Posterior cingulate gyrus (tissue), 11 donors: ENCODE measurements around the gene LHX8.
"Not testable (repeated sequence)": the region's sequence is repeated elsewhere in the genome, so short reads cannot be mapped to it uniquely, and the experiment has no call there.

ENCODE experiments used
- DNase-seq, 10 donors: peaks; one replicate each; pipeline versions ENCODE4 v3.0.0 to v3.0.0-alpha.2; 2020 to 2021; ENCODE audit warnings: mixed read lengths in 3 of 10
- intact Hi-C: fragments of 100-400 bp; cut with DNase I; formaldehyde crosslinking; loops from one replicate; pipeline ENCODE4 v1.15.1; 2023

The LHX8 gene

DNA sequence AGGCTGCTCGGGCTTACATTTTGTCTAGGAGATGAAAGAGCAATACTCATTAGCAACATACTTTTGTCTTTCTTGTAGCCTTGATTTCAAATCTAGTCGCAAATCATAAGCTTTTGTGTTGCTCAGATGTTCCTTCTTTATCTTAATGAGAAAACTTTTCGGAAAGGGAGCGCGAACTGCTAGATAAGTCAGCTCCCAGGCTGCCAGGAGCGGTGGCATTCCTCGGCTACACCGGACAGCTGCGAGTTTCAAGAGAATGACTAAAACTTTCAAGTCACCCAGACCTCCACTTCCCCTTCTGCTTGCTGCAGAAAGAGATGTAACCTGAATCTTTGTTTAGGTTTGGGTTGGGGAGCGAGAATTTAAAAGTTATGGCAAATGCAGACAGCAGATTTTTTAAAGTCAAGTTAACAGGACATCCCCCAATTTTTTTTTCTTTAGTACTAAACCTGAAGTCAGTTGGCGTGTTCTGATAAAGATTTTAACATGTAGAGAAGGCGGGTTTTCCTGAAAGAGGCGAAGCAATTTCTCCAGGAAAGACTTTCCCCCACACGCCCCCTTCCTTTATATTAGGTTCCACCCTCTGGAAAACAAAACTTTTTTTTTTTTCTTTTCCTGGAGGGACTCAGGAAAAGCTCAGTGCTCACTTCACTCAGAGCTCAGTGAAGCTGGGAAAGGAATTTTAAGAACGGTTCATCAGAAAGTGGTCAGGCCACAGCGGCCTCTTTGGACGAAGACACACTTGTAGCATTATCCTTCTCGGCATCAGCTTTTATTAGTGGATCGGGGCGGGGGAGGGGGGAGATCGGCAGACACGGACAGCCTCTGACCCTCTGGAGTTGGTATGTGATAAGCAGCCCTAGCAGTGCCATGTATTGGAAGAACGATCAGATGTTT lies at the start of gene LHX8:
LHX8 (plus strand) TSS at position 639 of the 897 bp plus-strand sequence. CDS start 2,227 bp downstream, outside the sequence.
- intact Hi-C loops: no loop called here
- no peak for DNase-seq

GRCh38 chr1:75085931-75086330 lies 48.3 kb upstream of the LHX8 start:
- intact Hi-C loops: no loop called here
- no peak for DNase-seq

GRCh38 chr1:75087278-75087677 lies 46.9 kb upstream of the LHX8 start:
- intact Hi-C loops: no loop called here

GRCh38 chr1:75092141-75092540 lies 42.0 kb upstream of the LHX8 start:
- DNase-seq: no peak
- intact Hi-C loops: no loop called here

More at GRCh38 chr1:75087278-75087677, 46.9 kb upstream of the LHX8 start:
- DNase-seq: no peak

DNA sequence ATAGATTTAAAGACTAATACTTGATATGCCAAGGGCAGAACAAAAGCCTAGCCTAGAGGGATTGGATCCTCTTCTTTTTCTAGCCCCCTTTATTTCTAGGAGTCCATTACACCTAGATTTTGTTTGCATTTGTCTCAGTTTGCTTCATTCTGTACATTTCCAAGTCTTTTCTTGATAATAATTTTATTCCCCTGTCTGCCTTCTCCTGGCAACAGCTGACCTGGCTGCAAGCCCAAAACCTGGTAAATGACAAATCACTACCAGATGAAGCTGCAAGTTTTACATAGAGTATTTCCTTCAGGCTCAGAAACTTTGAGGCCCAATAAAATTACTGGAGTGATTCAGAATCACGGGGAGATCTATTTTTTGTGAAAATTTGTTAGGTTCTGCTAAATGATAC lies 36.5 kb upstream of the LHX8 start:
- DNase-seq: peak in 2 of 10 donors; percentile 2 to 5
- intact Hi-C loops: no loop called here

DNA sequence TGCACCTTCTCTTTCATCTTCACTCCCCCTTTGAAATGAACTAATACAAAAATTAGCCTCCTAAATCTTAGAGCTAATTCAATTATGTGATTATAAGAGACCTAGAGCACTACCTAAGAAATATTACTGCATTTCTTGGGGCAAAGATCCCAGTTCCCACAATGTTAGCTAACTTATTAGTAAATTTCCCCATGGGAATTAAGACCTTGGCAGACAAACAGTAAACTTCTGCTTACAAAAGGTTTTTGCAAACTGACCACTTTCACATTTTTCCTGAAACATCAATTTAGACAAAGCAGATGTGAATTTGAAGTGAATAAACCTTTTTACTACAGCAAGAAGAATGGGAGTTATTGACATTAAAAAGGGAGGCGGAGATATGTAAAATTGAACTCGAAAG lies 34.6 kb upstream of the LHX8 start:
- intact Hi-C loops: no loop called here
- DNase-seq: no peak

DNA sequence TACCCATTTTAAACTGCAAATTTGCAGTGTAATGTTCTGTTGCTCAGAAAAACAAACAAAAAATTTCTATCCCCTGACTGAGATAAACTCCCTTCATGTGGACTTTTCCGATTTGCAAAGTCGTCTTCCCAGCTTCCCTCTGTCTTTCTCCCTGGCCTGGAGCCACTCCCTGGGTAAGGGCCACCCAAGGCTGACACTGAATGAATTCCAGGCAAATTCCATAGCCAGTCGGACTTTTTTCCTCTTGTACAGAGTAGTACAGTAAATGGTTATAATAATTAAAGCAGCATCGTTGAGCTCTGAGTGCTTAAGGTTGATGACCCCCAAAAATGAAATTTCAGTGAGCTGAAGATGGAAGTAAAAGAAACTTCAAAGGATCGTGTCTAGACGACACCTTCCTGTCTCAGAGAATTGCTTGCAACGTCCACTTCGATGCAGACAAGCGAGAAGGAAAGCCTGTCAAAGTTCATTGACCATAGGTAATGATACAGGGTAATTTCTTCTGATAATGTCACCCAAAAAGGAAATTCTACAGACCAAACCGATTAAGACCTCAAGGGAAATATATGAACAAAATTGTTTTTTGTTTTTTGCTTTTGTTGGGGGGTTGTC lies 33.6 kb upstream of the LHX8 start:
- no peak for DNase-seq

GRCh38 chr1:75112362-75112951 lies 21.7 kb upstream of the LHX8 start:
- intact Hi-C loops: not testable (repeated sequence)

More for the DNA sequence above, 33.6 kb upstream of the LHX8 start:
- intact Hi-C loops: no loop called here

DNA sequence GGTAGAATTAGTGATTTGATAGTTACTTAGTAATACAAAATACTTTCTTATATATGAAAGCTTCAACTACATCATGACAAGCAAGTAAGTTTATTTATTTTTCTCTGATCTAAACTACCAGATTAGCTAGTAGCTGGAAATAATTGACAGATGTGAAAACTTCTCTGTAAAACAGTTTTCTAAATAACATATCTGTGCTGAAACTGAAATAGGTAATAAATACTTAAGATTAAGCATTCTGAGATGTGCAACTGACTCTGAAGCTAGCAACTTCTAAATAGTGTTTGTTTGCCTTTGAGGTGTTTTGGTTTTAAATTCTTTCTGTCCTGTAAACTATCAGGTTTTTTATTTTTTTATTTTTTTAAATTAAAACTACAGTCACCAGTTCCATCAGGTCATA lies 18.5 kb upstream of the LHX8 start:
- intact Hi-C loops: no loop called here
- DNase-seq: no peak

More at GRCh38 chr1:75112362-75112951, 21.7 kb upstream of the LHX8 start:
- DNase-seq: peak in 1 of 10 donors; percentile 59

DNA sequence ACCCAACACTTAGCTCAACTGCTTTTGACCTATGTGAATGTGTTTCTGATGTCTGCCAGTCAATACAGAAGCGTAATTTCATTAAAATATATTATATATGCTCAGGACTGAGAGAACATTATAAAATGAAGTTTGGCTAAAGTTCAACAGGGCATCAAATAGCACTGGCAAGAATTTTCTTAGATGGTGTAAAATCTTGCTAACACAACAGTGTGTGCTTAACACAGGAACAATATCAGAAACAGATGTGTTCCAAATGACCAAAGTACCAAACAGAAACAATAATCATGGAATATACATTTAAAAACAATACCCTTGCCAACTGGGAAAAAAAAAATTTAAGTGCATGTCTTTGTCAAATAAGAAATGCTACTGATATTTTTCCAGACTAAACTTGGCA lies 10.4 kb upstream of the LHX8 start:
- DNase-seq: no peak
- intact Hi-C loops: no loop called here

DNA sequence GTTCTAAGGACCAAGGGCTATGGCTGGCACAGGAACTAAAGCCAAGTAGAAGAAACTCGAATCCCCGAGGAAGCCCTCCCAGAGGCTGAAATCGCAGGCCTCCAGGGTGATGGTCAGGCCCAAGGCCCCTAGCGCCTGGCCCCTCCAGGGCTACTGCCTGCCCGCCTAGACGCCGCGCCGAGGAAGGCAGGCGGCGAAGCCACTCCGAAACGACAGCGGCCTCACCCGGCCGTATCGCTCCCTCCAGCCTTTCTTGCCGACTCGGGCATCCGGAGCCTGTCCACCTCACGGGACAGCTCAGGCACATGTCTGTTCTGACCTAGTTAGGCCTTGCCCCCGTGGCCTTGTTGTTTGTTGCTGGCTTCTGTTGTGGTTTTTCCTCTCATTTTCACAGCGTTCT lies 9.7 kb upstream of the LHX8 start:
- DNase-seq: peak in 2 of 10 donors; percentile 57 to 71
- intact Hi-C loops: no loop called here

DNA sequence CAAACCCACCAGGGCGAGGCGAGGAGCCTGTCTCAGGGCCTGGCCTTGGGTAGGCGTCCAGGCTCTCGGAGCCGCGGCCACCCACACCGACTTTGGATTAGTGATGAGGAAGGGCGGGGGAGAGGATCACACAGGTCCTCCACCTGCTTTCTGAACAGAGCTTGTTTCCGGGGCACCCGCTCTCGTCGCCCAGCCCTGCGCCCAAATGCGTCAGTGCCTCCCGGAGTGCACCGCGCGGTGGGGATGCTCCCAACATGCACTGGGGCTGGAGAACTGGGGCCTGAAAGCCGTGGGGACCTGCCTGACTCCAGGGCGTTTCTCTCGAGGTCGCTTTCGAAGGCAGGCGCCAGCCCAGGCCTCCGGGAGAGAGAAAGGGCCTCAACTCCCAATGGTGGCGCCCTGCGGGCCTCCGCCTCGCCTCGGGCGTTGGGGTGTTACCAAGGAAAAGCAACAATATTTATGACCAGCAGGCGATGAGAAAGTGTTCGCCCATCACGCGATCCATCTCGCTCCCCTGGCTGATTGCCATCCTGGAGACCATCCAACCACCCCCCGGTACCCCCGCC lies 8.9 kb upstream of the LHX8 start:
- intact Hi-C loops: no loop called here

GRCh38 chr1:75126611-75127101 lies 7.5 kb upstream of the LHX8 start:
- DNase-seq: peak in 1 of 10 donors; percentile 29

More for the DNA sequence above, 8.9 kb upstream of the LHX8 start:
- DNase-seq: peak in 2 of 10 donors; percentile 67 to 82

DNA sequence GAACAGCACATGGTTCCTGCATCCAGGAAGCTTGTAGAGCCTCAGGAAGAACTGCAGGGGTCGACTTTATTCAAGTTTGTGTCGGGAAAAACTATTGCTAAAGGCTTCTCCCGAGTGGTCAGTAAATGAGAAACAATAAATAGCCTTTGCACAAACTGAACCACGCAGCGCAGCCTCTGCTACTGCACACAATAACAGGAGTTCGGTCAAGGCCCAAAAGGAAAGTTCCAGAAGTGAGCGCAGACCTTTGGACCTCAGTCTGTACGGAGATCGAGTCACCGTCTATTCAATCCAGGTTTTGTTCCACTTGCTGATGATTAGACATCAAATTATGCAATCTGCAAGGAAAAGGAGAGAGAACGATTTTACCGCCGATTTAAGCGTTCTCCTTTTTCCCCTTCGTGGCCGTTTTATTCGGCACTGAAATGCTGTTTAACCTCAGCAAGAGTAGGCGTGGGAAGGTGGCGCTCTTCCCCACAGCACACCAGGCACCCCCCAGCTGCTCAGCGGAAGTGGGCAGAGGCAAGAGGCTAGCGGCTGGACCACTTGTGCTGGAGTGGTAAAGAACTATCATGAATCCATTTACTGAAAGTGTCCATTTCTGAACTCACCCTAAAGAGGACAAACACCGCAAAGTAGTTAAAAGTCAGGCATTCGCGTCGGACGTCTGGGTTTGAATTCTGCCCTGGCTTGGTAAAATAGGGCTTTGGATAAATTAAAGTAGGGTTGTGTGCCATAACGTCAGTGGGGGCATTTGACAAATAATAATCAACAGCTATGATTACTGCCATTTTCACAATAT lies 6.1 kb upstream of the LHX8 start:
- no peak for DNase-seq
- intact Hi-C loops: no loop called here

More at GRCh38 chr1:75126611-75127101, 7.5 kb upstream of the LHX8 start:
- intact Hi-C loops: no loop called here

DNA sequence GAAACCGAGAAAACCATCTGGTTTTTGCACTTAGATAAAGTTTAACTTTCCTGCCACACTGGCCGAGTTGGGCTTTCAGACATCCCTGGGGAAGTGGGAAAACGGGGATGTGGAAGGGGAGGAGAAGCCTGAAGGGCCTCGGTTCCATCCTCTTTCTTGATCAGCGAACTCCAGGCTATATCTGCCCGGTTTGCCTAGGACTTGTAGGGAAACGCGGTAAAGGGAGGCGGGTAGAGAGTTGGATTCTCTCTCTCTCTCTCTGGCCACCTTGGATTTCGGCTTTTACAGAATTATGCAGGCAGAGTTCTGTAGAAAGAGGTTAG lies 4.6 kb upstream of the LHX8 start:
- no peak for DNase-seq
- intact Hi-C loops: no loop called here

DNA sequence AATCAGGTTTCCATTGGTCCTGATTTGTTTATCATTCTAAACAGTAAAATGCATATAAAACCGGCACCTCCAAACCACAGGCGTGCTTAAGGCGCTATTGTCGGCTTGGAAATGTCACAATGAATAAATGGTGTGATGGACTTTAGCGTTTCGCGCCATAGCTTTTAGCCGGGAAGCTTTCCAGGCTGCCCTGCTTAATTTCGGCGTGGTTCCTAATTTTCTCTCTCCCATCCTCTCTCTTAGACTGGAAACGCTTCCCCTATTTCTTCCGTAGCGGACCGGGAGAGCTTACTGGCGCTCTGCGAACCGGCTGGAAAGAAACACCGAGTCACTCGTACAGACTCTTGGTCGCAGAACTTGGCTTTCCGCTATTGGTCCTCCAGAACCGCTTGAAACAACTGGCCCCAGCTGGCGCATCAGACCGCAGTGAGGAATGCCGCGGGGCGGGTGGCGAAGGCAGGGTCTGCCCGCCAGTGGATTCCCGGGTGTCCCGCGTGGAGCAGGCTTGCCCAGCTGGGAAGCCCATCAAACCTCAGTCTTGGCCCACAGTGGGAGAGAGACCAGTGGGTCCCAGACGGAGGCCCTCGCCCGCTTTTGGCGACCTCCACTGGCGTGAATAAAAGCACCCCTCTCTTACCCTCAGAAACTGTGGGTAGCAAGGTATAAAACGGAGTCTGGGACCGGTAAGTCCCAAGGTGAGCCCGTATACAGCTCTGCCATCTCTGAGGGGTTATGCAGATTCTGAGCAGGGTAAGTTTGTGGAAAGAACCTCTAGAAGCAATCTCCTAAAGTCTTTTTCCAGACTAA lies 4.0 kb upstream of the LHX8 start:
- peak in 1 of 10 donors; percentile 81 for DNase-seq
- intact Hi-C loops: no loop called here

GRCh38 chr1:75130865-75131564 lies 3.2 kb upstream of the LHX8 start:
- intact Hi-C loops: no loop called here
- peak in 1 of 10 donors; percentile 78 for DNase-seq

DNA sequence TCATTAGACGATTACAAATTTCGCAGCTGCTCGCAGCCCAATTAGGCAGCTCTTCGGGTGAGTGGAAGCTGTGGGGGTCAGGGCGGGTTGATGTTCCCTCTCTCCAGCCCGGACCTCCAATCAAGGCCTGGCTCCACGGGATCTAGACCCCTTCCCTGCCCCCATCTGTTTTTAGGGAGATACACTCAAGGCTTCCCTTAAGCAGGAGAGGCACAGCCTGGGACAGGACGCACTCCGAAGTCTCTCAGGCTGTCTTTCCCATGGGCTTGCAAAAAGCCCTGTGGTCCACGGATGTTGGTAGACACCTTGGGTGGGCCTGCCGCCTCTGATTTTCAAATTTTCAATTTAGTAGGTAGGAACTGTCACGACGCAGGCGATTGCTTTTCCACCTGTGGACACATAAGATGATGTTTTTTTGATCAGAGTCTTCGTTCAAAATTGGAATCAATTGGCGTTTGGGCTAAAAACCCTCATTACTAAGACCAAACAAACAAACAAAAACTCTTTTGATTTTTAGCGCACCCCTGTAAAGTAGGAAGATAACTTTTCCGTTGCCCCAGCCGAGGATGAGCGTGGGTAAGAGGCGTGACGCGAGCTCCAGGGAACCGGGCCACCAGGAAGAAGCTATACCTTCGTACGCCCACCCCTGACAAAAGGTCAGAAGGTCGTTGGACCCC lies 2.5 kb upstream of the LHX8 start:
- intact Hi-C loops: no loop called here
- DNase-seq: no peak
